AG04450 (cell line): Measurements from ENCODE around the gene HSF2. TPM values are rescaled to one million over a fixed set of nuclear protein-coding genes. Genes with fewer than 3 reads are reported as not detected.

Experiments used
- CTCF ChIA-PET: fragments of 300-600, 350-600 bp; formaldehyde crosslinking; extraction: SDS; loops from one replicate; lab custom pipeline; 2022; ENCODE audit warnings: antibody characterized with exemption, inconsistent platforms; lab: Charles Lee
- POLR2A ChIA-PET: fragments of 350-600 bp; formaldehyde crosslinking; extraction: SDS; loops from one replicate; lab custom pipeline; 2021; ENCODE audit warnings: antibody characterized with exemption, inconsistent platforms; lab: Yijun Ruan, JAX
- DNase-seq: peaks from one replicate; pipeline ENCODE4 v3.0.0-alpha.2; 2011; ENCODE audit warnings: low read depth, low spot score
- H3K27ac ChIP-seq: one replicate; pipeline ENCODE4 v1.5.1; 2012; ENCODE audit warnings: low read depth, low read length, control low read depth
- H3K27me3 ChIP-seq: one replicate; pipeline ENCODE4 v1.6.0; 2012; ENCODE audit warnings: low read length; ENCODE audit not compliant: control insufficient read depth, insufficient read depth
- H3K4me3 ChIP-seq: 2 replicates; pipeline ENCODE4 v1.5.1; 2011; ENCODE audit warnings: mild to moderate bottlenecking, low read depth, low read length, control low read depth
- H3K9me3 ChIP-seq: 2 replicates; pipeline ENCODE4 v1.5.1; 2012; ENCODE audit warnings: low read length; ENCODE audit not compliant: control insufficient read depth, insufficient read depth
- polyA plus RNA-seq: library from polyadenylated mRNA; depleted of rRNA; stranded (reverse); fragments of >200 nt; gene quantifications from 2 replicates; pipeline ENCODE4 v1.2.3, GENCODE V29; 2011
- TF ChIP-seq, protein P1 (sequence below): IDR thresholded peaks from 2 replicates; pipeline ENCODE4 v1.5.1; 2011; ENCODE audit warnings: low read depth, low read length, control low read depth, inconsistent platforms

Gene HSF2
- polyA plus RNA-seq, 1 experiment: 34.4 TPM

DNA sequence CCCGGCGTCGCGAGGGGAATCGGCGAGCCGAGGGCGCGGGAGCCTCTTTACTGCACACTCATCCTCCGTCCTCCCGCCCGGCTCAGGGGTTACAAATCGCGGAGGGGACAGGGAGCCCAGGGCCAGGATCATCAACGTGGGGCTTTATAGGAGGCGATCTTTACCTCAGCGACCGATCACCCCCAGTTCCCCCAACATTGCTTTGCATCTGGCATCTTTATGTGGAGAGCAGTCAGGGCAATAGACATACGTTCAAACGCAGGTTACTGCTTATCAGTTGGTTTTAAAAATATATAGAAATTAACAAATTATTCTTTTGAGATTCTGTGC lies 634 bp downstream of the HSF2 start:
- TF ChIP-seq, protein P1, sequence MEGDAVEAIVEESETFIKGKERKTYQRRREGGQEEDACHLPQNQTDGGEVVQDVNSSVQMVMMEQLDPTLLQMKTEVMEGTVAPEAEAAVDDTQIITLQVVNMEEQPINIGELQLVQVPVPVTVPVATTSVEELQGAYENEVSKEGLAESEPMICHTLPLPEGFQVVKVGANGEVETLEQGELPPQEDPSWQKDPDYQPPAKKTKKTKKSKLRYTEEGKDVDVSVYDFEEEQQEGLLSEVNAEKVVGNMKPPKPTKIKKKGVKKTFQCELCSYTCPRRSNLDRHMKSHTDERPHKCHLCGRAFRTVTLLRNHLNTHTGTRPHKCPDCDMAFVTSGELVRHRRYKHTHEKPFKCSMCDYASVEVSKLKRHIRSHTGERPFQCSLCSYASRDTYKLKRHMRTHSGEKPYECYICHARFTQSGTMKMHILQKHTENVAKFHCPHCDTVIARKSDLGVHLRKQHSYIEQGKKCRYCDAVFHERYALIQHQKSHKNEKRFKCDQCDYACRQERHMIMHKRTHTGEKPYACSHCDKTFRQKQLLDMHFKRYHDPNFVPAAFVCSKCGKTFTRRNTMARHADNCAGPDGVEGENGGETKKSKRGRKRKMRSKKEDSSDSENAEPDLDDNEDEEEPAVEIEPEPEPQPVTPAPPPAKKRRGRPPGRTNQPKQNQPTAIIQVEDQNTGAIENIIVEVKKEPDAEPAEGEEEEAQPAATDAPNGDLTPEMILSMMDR: no peak
- Histone ChIP-seq H3K27ac (no peak overlapping the region), H3K9me3 (no peaks in the 10 kb centered on the region; the same call in 1 of the 2 replicates), H3K27me3 (no peaks in the 10 kb centered on the region), H3K4me3 (peak overlapping the region; percentile 96)
- ChIA-PET POLR2A (interaction anchor here (1.4 kb wide), 1 partner anchor 71 kb away, joined by 6 read pairs; the partner anchor contains the start of gene SERINC1), CTCF (interaction anchor here (1.2 to 1.5 kb wide), 5 partner anchors 13 to 18 kb away, joined by 3 to 8 read pairs (median 6); no protein-coding TSS in a partner anchor)
- DNase-seq: no peak

DNA sequence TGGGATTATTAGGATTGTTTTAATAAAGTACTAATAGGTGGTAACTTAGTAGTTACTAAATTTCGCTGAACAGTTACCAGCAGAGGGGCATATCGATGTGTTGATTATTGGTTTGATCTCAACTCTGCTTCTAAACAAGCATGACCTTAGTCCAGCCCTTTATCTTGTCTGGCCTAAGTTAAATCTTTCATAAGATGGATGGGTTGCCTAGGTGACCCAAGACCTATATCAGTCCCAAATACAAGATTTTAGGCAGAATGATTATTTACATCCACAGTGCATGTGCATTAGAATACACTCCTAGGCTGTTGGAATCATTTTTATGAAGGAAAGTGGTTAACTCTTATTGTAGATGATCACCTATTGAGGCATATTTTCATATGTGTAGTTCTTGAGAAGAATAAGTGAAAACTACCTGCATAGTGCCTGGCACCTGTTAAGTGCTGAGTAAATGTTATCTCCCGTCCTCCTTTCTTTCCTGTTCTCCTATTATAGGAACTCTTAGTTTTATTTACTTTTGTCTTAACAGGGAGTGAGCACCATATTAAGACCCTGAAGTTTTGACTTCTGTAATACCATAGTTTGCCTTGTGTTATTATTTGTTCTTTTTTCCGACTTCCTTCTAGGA lies 1.1 kb downstream of the HSF2 start:
- Histone ChIP-seq H3K4me3 (peak overlapping the region; percentile 96), H3K27me3 (no peaks in the 10 kb centered on the region), H3K9me3 (no peaks in the 10 kb centered on the region; the same call in 1 of the 2 replicates), H3K27ac (no peak overlapping the region)
- TF ChIP-seq, protein P1: no peak
- POLR2A ChIA-PET: no interaction called here
- no peak for DNase-seq
- CTCF ChIA-PET: interaction anchor here (1.2 kb wide), 1 partner anchor 13 kb away, joined by 4 read pairs; no protein-coding TSS in a partner anchor

GRCh38 chr6:122401104-122401503 lies 1.7 kb downstream of the HSF2 start:
- no peaks in the 10 kb centered on the region for H3K27me3 ChIP-seq
- no peak overlapping the region for H3K27ac ChIP-seq
- DNase-seq: no peak
- TF ChIP-seq, protein P1: no peak
- POLR2A ChIA-PET: no interaction called here
- H3K4me3 ChIP-seq: peak overlapping the region; percentile 96
- no peaks in the 10 kb centered on the region; the same call in 1 of the 2 replicates for H3K9me3 ChIP-seq
- CTCF ChIA-PET: interaction anchor here (1.2 kb wide), 1 partner anchor 12 kb away, joined by 4 read pairs; no protein-coding TSS in a partner anchor

DNA sequence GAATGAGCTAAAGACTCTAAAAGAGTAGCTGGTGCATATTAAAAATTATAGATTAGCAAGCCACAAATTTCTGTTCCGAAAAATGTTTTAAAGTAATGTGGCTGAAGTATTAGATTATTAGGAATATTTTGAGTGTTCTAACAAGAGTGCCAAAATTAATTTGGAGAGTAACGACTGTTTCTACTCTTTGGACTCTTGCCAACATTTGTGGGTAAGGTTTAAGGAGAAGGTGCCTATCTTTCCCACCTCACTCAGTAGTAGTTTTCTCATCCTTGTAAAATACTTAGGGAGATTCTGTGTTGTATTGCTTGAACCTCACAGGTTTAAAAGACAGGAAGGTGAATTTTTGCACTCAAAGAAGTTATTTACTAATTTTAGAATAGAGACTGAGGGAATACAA lies 5.0 kb downstream of the HSF2 start:
- Histone ChIP-seq H3K4me3 (no peak overlapping the region), H3K27ac (no peak overlapping the region), H3K9me3 (no peaks in the 10 kb centered on the region; the same call in 1 of the 2 replicates), H3K27me3 (no peaks in the 10 kb centered on the region)
- TF ChIP-seq, protein P1: no peak
- DNase-seq: no peak
- ChIA-PET CTCF (interaction anchor here (0.9 to 1.2 kb wide), 2 partner anchors 13 to 126 kb away, joined by 3 to 4 read pairs; no protein-coding TSS in a partner anchor), POLR2A (no interaction called here)

- no peak for DNase-seq
- ChIA-PET CTCF (interaction anchor here (1.2 kb wide), 1 partner anchor 23 kb away, joined by 3 read pairs; no protein-coding TSS in a partner anchor), POLR2A (no interaction called here)
- Histone ChIP-seq H3K27me3 (no peaks in the 10 kb centered on the region), H3K27ac (no peak overlapping the region), H3K4me3 (no peak overlapping the region), H3K9me3 (no peaks in the 10 kb centered on the region)
- TF ChIP-seq, protein P1: peak; percentile 18; the same call in 1 of the 2 replicates
These were observed 6.0 kb downstream of the HSF2 start for GRCh38 chr6:122405417-122405816.
